ENCODE results near the gene PNMT. TPM values are rescaled to one million over a fixed set of nuclear protein-coding genes. Genes with fewer than 3 reads are reported as not detected.
A peak's percentile ranks its signal among the peaks of the same experiment; 100 is the strongest.

The PNMT gene
- total and polyA plus RNA-seq, 2 of the 13 experiments (the other 11 are each of a cell fraction or from before 2014, with no cell fraction given) = 0.25 TPM; not detected in 1

GRCh38 chr17:39702901-39703893 is 34.9 kb downstream of the PNMT start (continued):
- TF ChIP-seq ZNF281 (CRISPR knock-in tag; IDR thresholded peaks at IDR 0.05; ENCODE audit: borderline replicate concordance) (no peak), TGIF2 (CRISPR knock-in tag; IDR thresholded peaks at IDR 0.05) (0 out of 2 replicates have a peak, but pooled peaks have one; percentile 55), GZF1 (CRISPR knock-in tag; IDR thresholded peaks at IDR 0.05) (0 out of 2 replicates have a peak, but pooled peaks have one; percentile 16), ZNF670 (CRISPR knock-in tag; IDR thresholded peaks at IDR 0.05; ENCODE audit: borderline replicate concordance) (no peak), GATAD2A (CRISPR knock-in tag; IDR thresholded peaks at IDR 0.05) (peak; percentile 85), SOX5 (CRISPR knock-in tag; IDR thresholded peaks at IDR 0.05; ENCODE audit: borderline replicate concordance) (peak; percentile 40; the same call in 1 of the 2 replicates), ZNF691 (CRISPR knock-in tag; IDR thresholded peaks at IDR 0.05; ENCODE audit: borderline replicate concordance, low read depth) (peak; percentile 93), PCBP2 (optimal IDR thresholded peaks at IDR 0.05; ENCODE audit: low read depth, low read length, poor library complexity, severe bottlenecking) (no peak), AGO2 (optimal IDR thresholded peaks at IDR 0.05; ENCODE audit: low read depth, low read length) (no peak), ZKSCAN1 (IDR thresholded peaks at IDR 0.05; ENCODE audit: low read length) (no peak), ZNF569 (CRISPR knock-in tag; IDR thresholded peaks at IDR 0.05; ENCODE audit: borderline replicate concordance) (0 out of 2 replicates have a peak, but pooled peaks have one; percentile 41), MYNN (CRISPR knock-in tag; IDR thresholded peaks at IDR 0.05; ENCODE audit: low read depth) (no peak), HMG20B (CRISPR knock-in tag; conservative IDR thresholded peaks at IDR 0.05) (no peak; the same call in 1 of the 2 replicates), KMT2B (CRISPR knock-in tag; IDR thresholded peaks at IDR 0.05) (no peak), BRD4 (CRISPR knock-in tag; IDR thresholded peaks at IDR 0.05) (no peak), SP2 (CRISPR knock-in tag; IDR thresholded peaks at IDR 0.05) (no peak), ELF4 (CRISPR knock-in tag; IDR thresholded peaks at IDR 0.05; ENCODE audit: borderline replicate concordance) (no peak), ZNF235 (CRISPR knock-in tag; IDR thresholded peaks at IDR 0.05; ENCODE audit: borderline replicate concordance) (no peak), GFI1 (CRISPR knock-in tag; IDR thresholded peaks at IDR 0.05; ENCODE audit: borderline replicate concordance) (no peak; the same call in 1 of the 2 replicates), HNF4G (IDR thresholded peaks at IDR 0.05; ENCODE audit: borderline replicate concordance, low read depth, low read length) (peak; percentile 44), HNF4G (CRISPR knock-in tag; IDR thresholded peaks at IDR 0.05; ENCODE audit: borderline replicate concordance, low read depth) (no peak)
- TF ChIP-seq, protein P1, sequence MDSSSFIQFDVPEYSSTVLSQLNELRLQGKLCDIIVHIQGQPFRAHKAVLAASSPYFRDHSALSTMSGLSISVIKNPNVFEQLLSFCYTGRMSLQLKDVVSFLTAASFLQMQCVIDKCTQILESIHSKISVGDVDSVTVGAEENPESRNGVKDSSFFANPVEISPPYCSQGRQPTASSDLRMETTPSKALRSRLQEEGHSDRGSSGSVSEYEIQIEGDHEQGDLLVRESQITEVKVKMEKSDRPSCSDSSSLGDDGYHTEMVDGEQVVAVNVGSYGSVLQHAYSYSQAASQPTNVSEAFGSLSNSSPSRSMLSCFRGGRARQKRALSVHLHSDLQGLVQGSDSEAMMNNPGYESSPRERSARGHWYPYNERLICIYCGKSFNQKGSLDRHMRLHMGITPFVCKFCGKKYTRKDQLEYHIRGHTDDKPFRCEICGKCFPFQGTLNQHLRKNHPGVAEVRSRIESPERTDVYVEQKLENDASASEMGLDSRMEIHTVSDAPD (CRISPR knock-in tag; IDR thresholded peaks at IDR 0.05) = no peak
